ENCODE data around the gene URB1.

The URB1 gene

DNA sequence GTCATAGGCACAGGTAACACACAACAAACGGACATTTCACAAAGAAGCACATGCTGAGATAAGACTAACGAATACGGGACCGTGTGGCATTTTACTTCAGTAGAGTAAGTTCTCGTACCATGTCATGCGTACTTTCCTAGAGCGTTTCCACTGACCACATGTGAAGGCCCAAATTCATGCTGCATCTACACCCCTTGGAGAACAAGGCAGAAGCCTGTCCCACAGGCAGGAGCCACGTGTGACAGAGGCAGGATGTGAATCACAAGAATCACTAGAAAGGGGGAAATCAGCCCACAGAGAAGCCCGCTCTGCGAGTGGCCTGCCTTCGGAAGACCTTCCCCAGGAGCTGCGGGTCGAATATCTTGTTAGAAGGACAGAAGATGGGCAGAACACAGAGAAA is 41.8 kb downstream of the URB1 start:
- DNase-seq (ENCODE audit: insufficient read length, low spot score) (no peak), FAIRE-seq (no peak)
- no peak for TF ChIP-seq SPI1 (IDR thresholded peaks at IDR 0.05; ENCODE audit: low read depth, low read length)
- no peak for TF ChIP-seq POLR2A (IDR thresholded peaks at IDR 0.05; ENCODE audit: low read depth, low read length)
- TF ChIP-seq TAF1 (IDR thresholded peaks at IDR 0.05; ENCODE audit: low read depth, low read length) = no peak
- no peak for TF ChIP-seq PAX5 (IDR thresholded peaks at IDR 0.05; ENCODE audit: insufficient read depth, low read length, severe bottlenecking)
- TF ChIP-seq POU2F2 (IDR thresholded peaks at IDR 0.05; ENCODE audit: low read depth, low read length) = no peak
- no peak for TF ChIP-seq POLR2AphosphoS5 (IDR thresholded peaks at IDR 0.05; ENCODE audit: low read depth, low read length)

GRCh38 chr21:32350211-32350980 is 42.4 kb downstream of the URB1 start:
- TF ChIP-seq POLR2AphosphoS5 (IDR thresholded peaks at IDR 0.05; ENCODE audit: low read depth, low read length) (no peak), POLR2A (IDR thresholded peaks at IDR 0.05; ENCODE audit: low read depth, low read length) (no peak), PAX5 (IDR thresholded peaks at IDR 0.05; ENCODE audit: insufficient read depth, low read length, severe bottlenecking) (no peak), POU2F2 (IDR thresholded peaks at IDR 0.05; ENCODE audit: low read depth, low read length) (no peak), TAF1 (IDR thresholded peaks at IDR 0.05; ENCODE audit: low read depth, low read length) (no peak), SPI1 (IDR thresholded peaks at IDR 0.05; ENCODE audit: low read depth, low read length) (no peak)
- no peak for FAIRE-seq
- no peak for DNase-seq (ENCODE audit: insufficient read length, low spot score)

DNA sequence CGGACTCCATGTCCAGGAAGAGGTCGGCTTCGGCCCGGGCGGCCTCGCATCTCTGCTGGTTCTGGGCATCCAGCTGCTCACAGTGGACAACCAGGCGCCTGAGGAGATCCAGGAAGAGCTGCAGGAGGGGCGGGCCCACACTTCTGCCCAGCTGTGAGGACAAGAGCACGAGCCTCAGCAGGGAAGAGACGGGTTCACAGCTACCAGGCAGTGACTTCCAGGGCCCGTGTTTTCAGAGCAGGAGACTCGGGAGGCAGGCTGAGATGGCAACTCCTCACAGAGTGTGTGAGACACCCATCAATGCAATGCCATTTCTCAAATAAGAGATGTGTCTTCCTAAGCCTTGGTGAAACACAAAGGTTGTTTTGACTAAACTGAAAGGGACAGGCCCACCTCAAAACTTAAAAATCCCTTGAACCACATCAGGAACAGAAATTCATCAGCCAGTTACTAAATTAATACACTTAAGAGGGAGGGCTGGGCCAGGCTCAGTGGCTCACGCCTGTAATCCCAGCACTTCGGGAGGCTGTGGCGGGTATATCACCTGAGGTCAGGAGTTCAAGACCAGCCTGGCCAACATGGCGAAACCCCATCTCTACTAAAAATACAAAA is 43.4 kb downstream of the URB1 start:
- no peak for FAIRE-seq
- DNase-seq (ENCODE audit: insufficient read length, low spot score) = no peak
- TF ChIP-seq SPI1 (IDR thresholded peaks at IDR 0.05; ENCODE audit: low read depth, low read length) (no peak), POLR2AphosphoS5 (IDR thresholded peaks at IDR 0.05; ENCODE audit: low read depth, low read length) (no peak), POU2F2 (IDR thresholded peaks at IDR 0.05; ENCODE audit: low read depth, low read length) (no peak), PAX5 (IDR thresholded peaks at IDR 0.05; ENCODE audit: insufficient read depth, low read length, severe bottlenecking) (no peak), POLR2A (IDR thresholded peaks at IDR 0.05; ENCODE audit: low read depth, low read length) (no peak), TAF1 (IDR thresholded peaks at IDR 0.05; ENCODE audit: low read depth, low read length) (no peak)

DNA sequence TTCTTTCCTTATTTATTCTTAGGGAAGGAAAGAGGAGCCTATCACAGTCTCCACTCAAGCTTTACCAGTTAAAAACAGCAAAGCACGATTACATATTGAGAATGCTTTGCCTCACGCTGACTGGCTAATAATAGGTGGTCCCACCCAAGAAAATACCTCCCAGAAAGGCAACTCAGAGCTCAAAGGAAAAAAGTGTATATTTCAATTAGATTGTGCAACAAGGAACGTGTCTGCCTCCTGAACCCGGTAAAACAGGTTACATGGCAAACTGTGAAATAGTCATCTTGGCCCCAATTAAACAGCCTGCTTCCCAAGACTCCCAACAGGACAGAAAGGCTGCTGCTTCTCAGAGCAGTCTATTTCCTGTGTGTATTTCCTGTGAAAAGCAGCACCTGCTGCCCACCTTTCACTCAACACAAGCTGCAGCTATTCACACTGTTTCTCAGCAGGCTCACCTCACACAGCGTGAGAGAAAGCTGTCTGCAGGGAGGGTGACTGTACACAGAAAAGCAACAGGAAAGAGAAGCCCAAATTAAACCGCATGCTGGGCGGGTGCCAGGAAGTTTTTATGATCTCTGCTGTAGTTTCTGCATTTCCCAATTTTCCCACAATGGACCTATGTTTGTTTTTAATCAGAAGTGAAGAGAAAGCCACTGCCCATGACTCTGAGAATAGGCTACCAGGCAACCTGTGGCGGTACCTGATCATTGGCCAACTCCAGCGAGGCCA is 44.0 kb downstream of the URB1 start:
- TF ChIP-seq TAF1 (IDR thresholded peaks at IDR 0.05; ENCODE audit: low read depth, low read length) (no peak), PAX5 (IDR thresholded peaks at IDR 0.05; ENCODE audit: insufficient read depth, low read length, severe bottlenecking) (no peak), POU2F2 (IDR thresholded peaks at IDR 0.05; ENCODE audit: low read depth, low read length) (no peak), POLR2A (IDR thresholded peaks at IDR 0.05; ENCODE audit: low read depth, low read length) (no peak), SPI1 (IDR thresholded peaks at IDR 0.05; ENCODE audit: low read depth, low read length) (no peak), POLR2AphosphoS5 (IDR thresholded peaks at IDR 0.05; ENCODE audit: low read depth, low read length) (no peak)
- no peak for FAIRE-seq
- no peak for DNase-seq (ENCODE audit: insufficient read length, low spot score)

DNA sequence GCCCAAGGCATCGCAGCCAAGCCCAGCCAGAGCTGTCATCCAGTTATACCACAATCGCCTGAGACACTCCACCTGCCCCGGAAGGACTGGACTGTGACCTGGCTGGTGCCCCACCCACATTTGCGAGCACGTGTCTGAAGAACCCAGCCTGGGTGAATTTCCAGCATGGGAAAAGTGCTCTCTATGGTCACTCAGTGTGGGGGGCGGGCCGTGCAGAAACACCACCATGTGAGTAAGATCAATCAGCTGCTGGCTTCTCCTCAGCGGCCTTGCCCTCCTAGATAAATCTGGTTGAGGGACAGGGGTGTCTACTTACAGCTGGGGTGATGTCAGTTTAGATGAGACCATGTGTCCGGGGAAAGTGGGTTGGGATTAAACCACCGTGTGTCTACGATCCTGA is 44.8 kb downstream of the URB1 start:
- DNase-seq (ENCODE audit: insufficient read length, low spot score) (no peak), FAIRE-seq (no peak)
- TF ChIP-seq POU2F2 (IDR thresholded peaks at IDR 0.05; ENCODE audit: low read depth, low read length) = no peak
- TF ChIP-seq PAX5 (IDR thresholded peaks at IDR 0.05; ENCODE audit: insufficient read depth, low read length, severe bottlenecking) = no peak
- TF ChIP-seq TAF1 (IDR thresholded peaks at IDR 0.05; ENCODE audit: low read depth, low read length) = no peak
- no peak for TF ChIP-seq SPI1 (IDR thresholded peaks at IDR 0.05; ENCODE audit: low read depth, low read length)
- TF ChIP-seq POLR2A (IDR thresholded peaks at IDR 0.05; ENCODE audit: low read depth, low read length) = no peak
- TF ChIP-seq POLR2AphosphoS5 (IDR thresholded peaks at IDR 0.05; ENCODE audit: low read depth, low read length) = no peak

- DNase-seq (ENCODE audit: insufficient read length, low spot score) (no peak), FAIRE-seq (no peak)
- TF ChIP-seq POU2F2 (IDR thresholded peaks at IDR 0.05; ENCODE audit: low read depth, low read length) = no peak
Observed at GRCh38 chr21:32347351-32347750, 45.5 kb downstream of the URB1 start.

DNA sequence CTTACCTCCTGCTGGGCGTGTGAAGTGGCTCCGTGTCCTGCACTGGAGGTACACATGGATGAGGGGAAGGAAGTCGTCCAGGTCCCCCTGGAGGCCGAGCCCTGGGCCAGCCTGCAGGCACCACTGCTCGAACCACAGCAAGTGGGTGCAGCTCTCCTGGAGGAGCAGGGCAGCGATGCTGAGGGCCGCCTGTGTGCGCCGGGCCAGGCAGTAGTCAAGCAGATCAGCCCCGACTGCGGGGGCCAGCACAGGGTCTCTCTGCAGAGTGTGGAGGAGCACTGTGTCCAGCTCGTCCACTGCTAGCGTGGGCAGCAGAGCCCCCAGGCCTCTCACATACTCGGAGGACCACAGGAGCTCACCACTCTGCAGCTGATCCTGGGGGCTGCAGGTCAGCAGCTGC is 45.9 kb downstream of the URB1 start:
- DNase-seq (ENCODE audit: insufficient read length, low spot score) = no peak
- TF ChIP-seq TAF1 (IDR thresholded peaks at IDR 0.05; ENCODE audit: low read depth, low read length) (no peak), SPI1 (IDR thresholded peaks at IDR 0.05; ENCODE audit: low read depth, low read length) (no peak), POU2F2 (IDR thresholded peaks at IDR 0.05; ENCODE audit: low read depth, low read length) (no peak), PAX5 (IDR thresholded peaks at IDR 0.05; ENCODE audit: insufficient read depth, low read length, severe bottlenecking) (no peak), POLR2A (IDR thresholded peaks at IDR 0.05; ENCODE audit: low read depth, low read length) (no peak), POLR2AphosphoS5 (IDR thresholded peaks at IDR 0.05; ENCODE audit: low read depth, low read length) (no peak)
- FAIRE-seq = no peak

DNA sequence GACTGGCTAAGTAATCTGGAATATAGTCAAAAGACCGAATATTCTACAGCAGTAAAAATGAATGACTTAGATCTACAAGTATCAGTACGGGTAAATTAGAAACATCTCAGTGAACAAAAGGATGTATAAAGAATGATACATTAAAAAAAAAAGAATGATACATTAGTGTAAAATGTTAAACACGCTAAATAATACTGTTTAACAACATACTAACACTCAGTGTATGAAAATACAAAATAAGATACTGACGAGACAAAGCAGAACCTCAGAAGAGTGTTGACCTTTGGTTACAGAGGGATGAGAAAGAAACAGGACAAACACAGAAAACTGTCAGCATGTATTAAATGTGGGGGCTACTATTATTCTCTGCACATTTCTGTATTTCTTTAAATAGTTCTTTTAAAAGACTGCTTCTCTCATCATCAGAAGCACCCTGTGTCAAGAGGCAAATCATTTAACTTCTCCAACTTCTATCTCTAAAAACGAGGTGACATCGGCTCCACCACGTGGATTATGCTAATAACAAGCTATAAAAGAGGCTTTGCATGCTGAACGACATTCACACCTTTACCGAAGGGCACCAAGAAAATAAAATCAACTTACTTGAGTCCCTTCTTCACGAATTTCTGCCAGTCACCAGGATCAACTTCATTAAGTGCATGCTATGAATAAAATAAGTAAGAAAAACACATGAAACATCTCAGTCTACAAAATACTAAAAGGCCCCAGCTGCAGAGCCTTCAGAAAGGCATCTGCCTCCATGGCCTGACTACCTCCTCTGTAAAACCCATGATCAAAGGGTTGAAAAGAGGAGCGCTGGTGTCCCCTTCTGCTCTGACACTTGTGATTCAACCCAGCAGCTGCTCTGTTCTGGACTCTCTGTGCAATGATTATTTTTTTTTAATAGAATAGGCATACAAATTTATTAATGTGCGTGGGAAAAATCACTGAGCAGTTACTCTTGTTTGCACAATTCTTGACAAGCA is 51.7 kb downstream of the URB1 start:
- no peak for TF ChIP-seq POU2F2 (IDR thresholded peaks at IDR 0.05; ENCODE audit: low read depth, low read length)
- TF ChIP-seq TAF1 (IDR thresholded peaks at IDR 0.05; ENCODE audit: low read depth, low read length) = no peak
- no peak for TF ChIP-seq POLR2A (IDR thresholded peaks at IDR 0.05; ENCODE audit: low read depth, low read length)
- no peak for TF ChIP-seq SPI1 (IDR thresholded peaks at IDR 0.05; ENCODE audit: low read depth, low read length)
- TF ChIP-seq POLR2AphosphoS5 (IDR thresholded peaks at IDR 0.05; ENCODE audit: low read depth, low read length) = no peak
- TF ChIP-seq PAX5 (IDR thresholded peaks at IDR 0.05; ENCODE audit: insufficient read depth, low read length, severe bottlenecking) = no peak
- DNase-seq (ENCODE audit: insufficient read length, low spot score) (no peak), FAIRE-seq (no peak)
